T-helper 22 cell (primary cell): ENCODE data around the gene SPATS2.
A peak's percentile ranks its signal among the peaks of the same experiment; 100 is the strongest.
"Not testable (repeated sequence)": the region's sequence is repeated elsewhere in the genome, so short reads cannot be mapped to it uniquely, and the experiment has no call there.

Experiments
- DNase-seq: peaks from one replicate; pipeline ENCODE4 v3.0.0-alpha.2; 2020; ENCODE audit warnings: low read depth

SPATS2 gene

DNA sequence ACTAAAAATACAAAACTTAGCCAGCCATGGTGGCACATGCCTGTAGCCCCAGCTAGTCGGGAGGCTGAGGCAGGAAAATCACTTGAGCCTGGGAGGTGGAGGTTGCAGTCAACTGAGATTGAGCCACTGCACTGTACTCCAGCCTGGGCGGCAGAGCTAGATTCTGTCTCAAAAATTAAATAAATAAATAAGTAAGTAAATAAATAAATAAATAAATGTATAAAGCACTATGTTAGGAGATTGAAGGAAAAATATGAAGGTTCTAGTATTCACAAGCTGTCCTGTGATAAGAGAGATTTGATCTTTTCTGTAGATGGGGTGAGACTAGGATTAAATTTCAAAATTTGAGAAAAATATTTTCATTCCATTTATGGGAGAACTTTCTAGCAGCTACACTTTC lies 14.9 kb upstream of the SPATS2 start:
- no peak for DNase-seq

DNA sequence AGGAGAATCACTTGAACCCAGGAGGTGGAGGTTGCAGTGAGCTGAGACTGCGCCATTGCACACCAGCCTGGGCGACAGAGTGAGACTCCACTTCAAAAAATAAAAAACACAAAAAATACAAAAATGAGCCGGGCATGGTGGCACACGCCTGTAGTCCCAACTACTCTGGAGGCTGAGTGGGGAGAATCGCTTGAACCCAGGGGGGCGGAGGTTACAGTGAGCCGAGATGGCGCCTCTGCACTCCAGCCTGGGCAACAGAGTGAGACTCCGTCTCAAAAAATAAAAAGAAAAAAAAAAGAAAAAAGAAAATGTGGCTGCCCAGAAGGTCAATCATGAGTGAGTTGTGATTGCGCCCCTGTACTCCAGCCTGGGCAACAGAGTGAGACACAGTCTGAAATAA lies 11.3 kb upstream of the SPATS2 start:
- no peak for DNase-seq

DNA sequence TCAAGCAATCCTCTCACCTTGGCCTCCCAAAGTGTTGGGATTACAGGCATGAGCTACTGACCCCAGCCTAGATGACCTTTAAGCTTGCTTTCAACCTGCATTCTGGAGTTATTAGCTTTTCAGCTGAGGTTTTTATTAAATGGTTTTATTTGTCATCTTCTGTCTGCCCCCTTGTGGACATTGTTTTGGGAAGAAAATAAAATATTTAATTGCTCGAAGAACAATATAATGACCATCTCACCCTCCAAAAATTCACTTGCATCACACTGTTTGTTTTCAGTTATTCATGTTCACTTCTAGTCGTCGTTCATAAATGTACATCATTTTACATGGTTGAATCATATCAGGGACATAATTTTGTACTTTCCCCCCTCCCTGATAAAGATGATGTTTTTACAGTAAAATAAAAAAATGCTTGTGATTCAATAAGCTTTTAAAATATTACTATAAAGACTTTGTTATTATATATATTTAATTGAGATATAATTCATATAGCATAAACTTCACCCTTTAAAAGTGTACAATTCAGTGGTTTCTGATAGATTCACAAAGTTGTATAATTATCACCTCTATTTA lies 10.1 kb upstream of the SPATS2 start:
- DNase-seq: no peak

DNA sequence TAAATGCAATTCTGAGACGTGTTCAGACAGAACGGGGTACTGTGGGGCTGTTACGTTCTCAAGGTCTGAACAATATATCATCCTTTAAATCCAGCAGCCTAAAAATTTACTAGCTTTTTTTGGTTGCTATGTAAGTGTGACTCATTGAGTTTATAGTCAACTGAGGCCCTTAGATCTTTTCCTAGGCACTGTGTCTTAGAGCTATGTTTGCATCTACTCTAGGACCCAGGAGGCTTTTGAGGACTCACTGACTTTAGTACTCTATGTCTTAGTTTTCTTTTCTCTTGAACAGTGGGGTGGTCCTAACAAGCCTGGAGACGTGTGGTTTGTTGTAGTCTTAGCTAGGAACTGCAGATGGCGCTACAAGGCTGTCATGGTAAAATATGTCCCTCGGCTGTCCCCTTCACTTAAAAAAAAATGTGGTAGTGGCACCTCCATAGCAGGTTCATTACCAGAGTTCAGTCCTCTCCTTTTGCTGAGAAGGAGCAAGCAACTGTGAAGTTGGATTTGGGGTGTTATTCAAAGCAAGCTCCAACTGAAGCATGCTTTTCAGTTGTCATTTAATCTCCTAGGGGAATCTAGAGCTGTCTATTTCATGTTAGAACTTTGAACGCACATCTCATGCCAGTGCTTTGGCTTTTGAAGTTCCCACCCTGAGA lies 8.7 kb upstream of the SPATS2 start:
- peak; percentile 32 for DNase-seq

DNA sequence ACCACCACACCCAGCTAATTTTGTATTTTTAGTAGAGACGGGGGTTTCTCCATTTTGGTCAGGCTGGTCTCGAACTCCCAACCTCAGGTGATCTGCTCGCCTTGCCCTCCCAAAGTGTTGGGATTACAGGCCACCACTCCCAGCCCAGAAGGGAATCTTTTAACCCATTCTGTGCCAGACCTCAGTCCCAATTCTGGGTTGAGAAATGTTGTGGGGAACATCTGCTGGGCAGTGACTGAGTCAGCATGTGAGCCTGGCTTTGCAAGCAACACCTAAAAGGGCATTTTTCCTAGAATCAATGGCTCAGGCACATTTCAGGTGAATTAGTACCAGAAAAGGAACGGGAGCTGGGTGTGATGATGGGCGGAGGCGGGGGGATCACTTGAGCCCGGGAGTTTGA lies 7.6 kb upstream of the SPATS2 start:
- DNase-seq: no peak

DNA sequence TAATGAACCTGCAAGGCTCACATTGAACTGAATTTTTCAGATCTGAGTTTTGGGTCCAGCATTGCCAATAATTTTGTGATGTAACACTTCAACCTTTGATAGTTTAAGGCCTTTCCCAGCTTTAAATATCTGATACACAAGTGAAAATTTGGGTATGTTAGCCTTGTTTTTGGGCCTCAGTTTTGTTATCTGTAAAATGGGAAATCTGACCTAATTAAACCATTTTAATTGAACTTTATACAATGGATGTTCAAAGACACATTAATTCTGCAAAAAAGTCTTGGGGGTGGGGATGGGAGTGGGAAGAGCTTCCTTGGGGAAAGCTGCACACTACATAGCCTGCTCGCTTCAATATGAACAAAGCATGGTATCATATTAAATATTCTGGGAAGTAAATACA lies 5.2 kb upstream of the SPATS2 start:
- no peak for DNase-seq

DNA sequence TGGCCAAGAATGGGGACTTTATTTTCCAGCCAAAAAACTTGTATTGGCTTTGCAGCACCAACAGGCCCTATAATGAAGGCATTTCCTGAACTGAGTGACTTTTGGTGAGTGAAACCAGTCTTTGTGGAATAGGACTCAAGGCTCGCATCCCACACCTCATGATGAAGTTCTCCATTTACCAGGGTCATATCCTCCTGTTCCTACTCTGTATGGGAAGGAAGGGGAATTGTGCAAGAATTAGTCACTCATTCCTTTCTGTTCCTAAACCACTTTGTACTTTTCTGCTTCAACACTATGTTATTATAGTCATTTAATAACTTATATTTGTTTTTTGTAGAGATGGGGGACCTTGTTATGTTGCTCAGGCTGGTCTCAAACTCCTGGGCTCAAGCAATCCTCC lies 2.3 kb upstream of the SPATS2 start:
- DNase-seq: no peak

DNA sequence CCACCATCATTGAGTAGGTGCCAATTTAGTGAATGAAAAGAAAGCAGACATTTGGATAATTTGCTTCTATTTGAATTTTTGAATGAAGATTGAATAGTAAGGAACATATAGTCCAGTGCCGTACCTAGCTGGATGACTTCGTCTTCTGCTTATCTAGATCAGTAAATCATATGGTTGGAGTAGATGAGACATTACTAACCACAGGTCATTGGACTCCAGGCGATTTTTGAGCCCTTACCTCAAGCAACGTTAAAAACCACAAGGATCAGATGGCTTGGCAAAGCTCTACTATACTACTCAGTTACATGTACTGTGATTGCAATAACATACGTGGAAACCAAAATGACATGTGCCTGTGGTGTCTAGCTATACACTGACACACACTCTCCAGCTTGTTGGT lies 1.7 kb upstream of the SPATS2 start:
- no peak for DNase-seq

DNA sequence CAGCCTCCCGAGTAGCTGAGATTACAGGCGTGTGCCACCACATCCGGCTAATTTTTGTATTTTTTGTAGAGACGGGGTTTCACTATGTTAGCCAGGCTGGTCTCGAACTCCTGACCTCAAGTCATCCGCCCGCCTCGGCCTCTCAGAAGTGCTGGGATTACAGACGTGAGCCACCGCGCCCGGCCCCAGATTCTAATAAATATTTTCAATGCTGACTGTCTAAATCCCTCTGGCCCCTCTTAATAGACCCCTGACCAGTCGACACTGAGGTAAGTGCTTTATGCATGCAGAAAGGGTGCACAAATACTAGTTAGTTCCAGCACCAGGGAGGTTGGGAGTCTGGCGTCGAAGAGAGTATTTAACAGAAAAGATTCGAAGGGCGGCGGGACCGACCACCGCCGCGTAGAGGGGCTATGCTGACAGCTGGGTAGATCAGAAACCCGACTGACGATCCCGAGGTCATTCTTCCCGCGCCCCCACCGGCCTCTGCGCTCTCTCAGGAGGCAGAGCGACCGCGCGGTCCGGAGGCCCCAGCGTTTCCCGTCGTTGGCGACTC lies 1.1 kb upstream of the SPATS2 start:
- DNase-seq: no peak

DNA sequence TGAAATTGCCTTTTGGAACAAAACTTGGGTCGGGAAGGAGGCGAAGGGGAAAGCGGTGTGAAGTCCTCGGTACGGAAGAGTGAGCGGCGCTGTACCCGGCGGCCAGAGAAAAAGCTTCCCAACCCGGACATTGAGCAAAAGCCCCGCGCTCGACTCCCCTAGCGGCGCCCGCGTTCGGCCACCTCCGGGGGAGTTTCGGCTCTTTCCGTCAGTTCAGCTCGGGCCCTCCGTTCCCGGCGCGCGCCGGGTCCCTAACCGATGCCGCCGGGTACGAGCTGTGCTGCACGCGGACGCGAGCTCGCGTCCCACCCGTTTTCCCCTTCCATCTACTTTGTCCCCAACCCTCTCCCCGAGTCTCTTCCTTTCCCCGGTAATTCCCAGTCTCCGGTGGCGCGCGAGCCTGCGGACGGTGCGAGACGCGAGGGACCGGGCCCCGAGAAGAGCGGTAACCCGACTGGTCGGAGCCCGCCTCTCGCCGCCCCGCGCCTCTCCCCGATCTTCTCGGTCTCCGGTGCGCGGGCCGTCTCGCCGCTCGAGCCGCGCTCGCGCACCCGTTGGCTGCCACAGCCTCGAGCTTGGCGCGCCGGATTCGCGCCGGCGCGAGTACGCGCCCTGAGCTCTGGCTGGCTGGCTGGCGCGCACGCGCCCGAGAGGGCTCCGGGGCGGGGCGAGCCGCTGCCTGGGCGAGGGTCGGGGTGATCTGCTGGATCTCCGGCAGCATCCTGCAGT lies 446 bp upstream of the SPATS2 start:
- peak; percentile 71 for DNase-seq

DNA sequence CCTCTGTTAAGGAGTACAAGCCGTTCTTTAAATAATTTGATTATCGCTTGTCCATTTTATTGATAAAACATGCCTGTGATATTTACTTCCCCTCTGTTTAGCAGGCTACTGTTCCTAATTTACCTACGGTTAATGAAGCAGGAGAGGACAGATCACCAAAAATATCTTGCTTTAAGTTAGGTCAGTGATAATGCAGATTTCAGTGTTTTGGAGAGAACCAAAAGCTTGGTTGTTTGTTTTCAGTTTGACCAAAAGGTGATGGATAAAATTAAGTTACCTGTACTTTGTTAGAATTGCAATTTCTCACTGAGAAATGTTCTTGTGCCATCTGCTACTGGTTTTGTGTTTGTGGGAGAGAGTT lies 958 bp downstream of the SPATS2 start:
- no peak for DNase-seq

DNA sequence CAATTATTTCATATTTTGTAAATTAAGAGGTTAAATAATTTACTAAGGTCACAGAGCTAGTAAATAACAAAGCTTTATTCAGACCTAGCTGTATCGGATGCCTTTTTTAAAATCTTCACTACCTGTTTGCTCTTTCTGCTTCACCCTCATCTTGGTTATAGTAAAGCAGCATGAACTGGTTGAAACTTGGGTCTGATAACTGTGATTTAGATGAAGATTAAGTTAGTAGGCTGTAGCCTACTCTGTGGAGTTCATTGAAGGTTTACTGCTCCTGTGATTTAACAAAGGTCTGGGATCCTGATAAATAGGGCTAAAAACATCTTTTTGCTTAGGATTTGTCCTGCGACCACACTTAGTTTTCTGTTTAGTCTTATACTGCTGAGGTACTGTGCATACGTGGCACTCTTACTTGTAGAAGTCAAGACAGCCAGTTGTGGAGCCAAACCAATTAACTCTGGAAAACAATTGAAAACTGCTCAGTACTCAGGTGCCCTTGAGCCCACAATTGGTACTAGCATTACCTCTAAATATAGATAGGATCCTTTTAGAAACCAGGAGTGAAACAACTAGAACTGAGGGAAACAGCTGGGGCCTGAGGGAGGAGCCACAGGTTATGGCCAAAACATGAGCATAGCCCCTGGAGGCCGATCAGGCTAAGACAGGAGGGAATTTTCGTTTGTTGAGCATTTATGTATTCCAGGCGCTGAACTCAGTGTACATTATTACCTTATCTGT lies 2.3 kb downstream of the SPATS2 start:
- no peak for DNase-seq

DNA sequence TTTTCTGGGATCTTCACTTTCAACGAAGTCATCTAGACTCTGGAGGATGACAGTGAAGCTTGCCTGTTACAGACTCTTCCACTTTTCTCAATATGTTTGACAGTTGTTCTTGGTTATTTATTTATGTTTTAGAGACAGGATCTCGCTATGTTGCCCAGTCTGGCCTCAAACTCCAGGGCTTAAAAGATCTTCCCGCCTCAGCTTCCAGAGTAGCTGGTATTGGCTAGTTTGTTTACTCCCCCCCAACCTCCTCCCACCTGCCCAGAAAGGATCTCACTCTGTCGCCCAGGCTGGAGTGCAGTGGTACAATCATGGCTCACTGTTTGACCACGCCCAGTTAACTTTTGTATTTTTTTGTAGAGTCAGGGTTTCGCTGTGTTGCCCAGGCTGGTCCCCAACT lies 3.3 kb downstream of the SPATS2 start:
- DNase-seq: no peak

DNA sequence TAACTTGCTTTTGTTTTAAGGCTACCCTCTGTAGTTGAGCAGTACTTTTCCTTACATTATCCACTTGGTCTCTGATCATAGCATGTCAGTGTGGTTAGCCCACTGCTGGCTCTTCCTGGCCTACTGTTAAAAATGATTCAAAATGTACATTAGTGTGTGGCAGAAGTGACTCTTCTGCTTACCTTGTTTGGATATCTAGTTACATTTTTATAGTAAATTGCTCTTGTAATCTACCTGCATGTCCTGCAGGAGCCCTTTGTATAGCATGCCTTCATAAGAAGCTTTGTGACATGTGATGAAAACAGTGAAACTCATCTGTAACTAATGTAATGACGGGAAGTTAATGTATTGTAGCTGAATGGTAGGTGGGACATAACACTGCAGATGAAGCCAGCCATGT lies 8.1 kb downstream of the SPATS2 start:
- no peak for DNase-seq

DNA sequence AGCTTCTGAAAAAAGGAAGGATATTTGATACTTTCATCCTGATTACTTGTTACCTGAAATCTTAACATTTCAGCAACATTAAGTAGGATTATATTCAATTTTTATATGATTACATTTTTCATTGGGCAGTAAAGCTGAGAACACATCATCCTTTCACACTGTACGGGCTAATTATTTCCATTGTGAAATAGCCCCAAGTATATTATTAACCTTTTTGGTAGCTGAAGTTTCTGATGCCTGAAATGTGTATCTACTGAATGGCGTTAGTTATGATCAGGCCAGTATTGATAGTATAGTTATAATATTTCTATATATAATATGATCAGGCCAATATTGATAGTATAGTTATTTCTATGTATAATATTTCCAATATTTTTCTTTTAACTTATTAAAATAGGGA lies 10.1 kb downstream of the SPATS2 start:
- no peak for DNase-seq

DNA sequence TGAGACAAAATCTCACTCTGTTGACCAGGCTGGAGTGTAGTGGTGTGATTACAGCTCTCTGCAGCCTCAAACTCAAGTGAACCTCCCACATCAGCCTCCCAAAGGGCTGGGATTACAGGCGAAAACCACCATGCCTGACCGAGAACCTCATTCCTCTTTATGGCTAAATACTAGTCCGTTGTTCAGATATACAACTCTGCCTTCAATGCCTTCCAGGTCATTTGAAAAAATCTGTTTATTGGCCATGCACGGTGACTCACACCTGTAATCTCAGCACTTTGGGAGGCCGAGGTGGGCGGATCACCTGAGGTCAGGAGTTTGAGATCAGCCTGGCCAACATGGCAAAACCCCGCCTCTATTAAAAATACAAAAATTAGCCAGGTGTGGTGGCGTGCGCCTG lies 12.9 kb downstream of the SPATS2 start:
- not testable (repeated sequence) for DNase-seq

DNA sequence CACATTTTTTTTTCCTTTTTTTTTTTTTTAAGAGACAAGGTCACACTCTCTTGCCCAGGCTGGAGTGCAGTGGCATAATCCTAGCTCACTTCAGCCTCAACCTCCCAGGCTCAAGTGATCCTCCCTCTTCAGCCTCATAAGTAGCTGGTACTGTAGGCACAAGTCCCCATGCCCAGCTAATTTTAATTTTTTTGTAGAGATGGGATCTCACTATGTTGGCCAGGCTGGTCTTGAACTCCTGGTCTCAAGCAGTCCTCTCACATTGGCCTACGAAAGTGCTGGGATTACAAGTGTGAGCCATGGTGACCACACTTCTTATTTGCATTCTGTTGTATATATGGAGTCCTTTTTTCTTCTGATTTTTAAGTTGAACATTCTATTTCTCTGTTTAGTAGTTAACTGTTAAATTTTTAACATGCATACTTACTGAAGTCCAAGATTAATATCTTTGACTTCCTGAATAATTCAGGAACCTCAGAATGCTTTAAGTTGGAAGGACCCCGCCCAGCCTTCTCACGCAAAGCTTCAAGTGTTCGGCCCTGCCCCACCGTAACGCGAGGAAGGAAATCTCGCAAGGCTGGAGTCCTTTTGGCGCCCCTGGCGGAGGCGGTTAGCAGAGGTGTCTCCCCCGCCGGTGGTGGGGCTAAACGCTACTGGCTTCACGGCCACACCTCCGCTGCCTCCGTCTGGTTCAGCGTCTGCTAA lies 21.6 kb downstream of the SPATS2 start:
- DNase-seq: no peak

DNA sequence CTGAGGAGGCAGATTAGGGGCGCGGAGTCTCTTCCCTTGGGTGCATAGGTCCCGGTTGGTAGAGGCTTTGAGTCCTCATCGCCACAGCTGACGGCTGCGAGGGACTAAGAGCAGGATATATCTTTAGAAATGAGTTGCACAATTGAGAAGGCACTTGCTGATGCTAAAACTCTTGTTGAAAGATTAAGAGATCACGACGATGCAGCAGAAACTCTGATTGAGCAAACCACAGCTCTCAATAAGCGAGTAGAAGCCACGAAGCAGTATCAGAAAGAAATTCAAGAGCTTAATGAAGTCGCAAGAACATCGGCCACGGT lies 22.1 kb downstream of the SPATS2 start:
- no peak for DNase-seq

DNA sequence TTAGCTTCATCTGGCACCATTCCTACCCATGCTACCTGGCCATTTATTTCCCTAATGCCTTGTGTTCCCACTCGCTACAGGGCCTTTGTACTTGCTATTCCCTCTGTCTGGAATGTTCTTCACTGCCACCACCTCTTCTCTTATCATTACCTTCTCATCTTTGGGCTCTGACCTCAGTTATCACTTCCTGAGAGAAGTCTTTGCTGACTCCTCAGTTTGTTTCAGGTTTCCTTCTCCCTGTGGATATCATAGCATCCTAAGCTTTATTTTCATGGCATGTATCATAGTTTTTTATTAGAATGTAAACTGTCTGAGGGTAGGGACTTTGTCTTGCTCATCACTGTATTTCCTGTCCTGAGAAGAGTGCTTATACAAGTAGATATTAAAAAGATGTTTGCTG lies 29.7 kb downstream of the SPATS2 start:
- no peak for DNase-seq

DNA sequence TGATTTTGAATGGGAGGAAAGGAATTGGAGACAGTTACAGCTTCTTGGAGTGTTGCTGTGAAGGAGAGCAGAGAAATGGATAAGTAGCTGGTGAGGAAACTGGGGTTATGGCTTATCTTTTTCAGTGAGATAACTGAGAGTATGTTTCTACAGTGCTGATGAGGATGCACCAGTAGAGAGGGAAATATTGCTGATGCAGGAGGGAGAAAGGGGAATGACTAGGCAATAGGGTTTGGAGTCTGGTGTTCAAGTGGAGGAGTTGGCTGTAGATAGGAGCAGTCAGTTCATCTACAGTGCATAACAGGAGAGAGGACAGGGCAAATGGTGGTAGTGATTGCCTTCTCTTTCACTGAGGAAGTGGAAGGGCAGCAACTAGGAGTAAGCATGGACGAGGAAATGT lies 33.0 kb downstream of the SPATS2 start:
- no peak for DNase-seq

DNA sequence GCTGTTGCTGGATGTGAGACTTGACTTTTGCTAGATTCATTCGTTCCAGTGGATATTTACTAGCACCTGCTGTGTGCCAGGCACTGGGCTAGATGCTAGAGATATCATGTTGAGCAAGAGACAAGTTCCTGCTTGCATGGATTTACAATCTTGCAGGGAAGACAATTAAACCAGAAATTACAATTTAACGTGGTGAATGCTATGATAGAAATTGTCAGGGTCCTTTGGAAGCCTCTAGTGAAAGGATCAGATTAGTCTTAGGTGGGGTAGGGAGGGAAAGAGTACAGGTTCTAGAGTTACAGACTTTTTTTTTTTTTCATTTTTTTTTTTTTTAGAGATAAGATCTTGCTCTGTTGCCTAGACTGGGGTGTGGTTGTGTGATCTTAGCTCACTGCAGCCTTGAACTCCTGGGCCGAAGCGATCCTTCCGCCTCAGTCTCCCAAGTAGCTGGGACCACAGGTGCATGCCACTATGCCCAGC lies 36.7 kb downstream of the SPATS2 start:
- DNase-seq: no peak

DNA sequence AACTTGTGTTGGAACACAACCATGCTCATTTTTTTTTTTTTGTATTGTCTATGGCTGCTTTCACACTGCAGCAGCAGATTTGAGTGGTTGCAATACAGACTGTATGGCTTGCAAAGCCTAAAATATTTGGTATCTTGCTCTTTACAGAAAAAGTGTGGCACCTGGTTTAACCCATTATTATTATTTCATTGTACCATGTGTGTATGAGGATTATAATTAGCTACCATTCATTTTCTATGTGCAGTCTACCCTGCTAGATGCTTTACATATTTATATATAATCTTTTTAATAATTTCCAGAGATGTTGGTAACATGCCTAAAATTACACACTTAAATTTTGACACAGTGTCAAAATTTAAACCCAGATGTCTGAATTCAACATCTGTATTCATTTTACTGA lies 37.7 kb downstream of the SPATS2 start:
- DNase-seq: no peak
